ENCODE data around the gene WNT5A. TPM values are rescaled to one million over a fixed set of nuclear protein-coding genes. Genes with fewer than 3 reads are reported as not detected.
"Not testable (repeated sequence)": the region's sequence is repeated elsewhere in the genome, so short reads cannot be mapped to it uniquely, and the experiment has no call there.

The WNT5A gene
- polyA plus RNA-seq, 1 donor from 2014 or later, result 0.59 TPM

- Histone ChIP-seq H3K27ac (ENCODE audit: low read length) (no peak overlapping the region), H3K9ac (ENCODE audit: low read length) (no peak overlapping the region), H2AFZ (ENCODE audit: low read depth, low read length) (no peak overlapping the region), H3K4me2 (ENCODE audit: low read length) (no peak overlapping the region), H3K9me3 (ENCODE audit: low read length) (no peaks in the 10 kb centered on the region), H3K79me2 (replicated peaks; ENCODE audit: insufficient read depth, low read length) (no peaks in the 10 kb centered on the region), H3K4me3 (ENCODE audit: low read length) (no peak overlapping the region), H3K9me2 (ENCODE audit: insufficient read depth, low read length) (no peaks in the 10 kb centered on the region), H3K36me3 (ENCODE audit: insufficient read depth, low read length) (peaks cover 5% of the 10 kb centered on the region), H3K27me3 (ENCODE audit: insufficient read depth, low read depth, low read length) (no peaks in the 10 kb centered on the region), H3F3A (ENCODE audit: insufficient read depth, low read length, poor library complexity, severe bottlenecking) (no peaks in the 10 kb centered on the region), H4K20me1 (ENCODE audit: insufficient read depth) (no peaks in the 10 kb centered on the region)
- no peak for TF ChIP-seq EZH2 (IDR thresholded peaks at IDR 0.05; ENCODE audit: borderline replicate concordance, insufficient read depth, low read length, poor library complexity, severe bottlenecking)
- TF ChIP-seq RAD21 (conservative IDR thresholded peaks at IDR 0.05), result no peak
- no peak for TF ChIP-seq REST (IDR thresholded peaks at IDR 0.05; ENCODE audit: borderline replicate concordance)
- TF ChIP-seq TAF1 (IDR thresholded peaks at IDR 0.05; ENCODE audit: low read depth), result no peak
- no peak for TF ChIP-seq SMC3 (conservative IDR thresholded peaks at IDR 0.05; ENCODE audit: poor library complexity)
- TF ChIP-seq CTCF (IDR thresholded peaks at IDR 0.05; ENCODE audit: poor library complexity, severe bottlenecking), result no peak
- no peak for TF ChIP-seq EP300 (conservative IDR thresholded peaks at IDR 0.05; ENCODE audit: poor library complexity, severe bottlenecking)
- no peak for TF ChIP-seq POLR2AphosphoS5 (IDR thresholded peaks at IDR 0.05)
- TF ChIP-seq MXI1 (conservative IDR thresholded peaks at IDR 0.05; ENCODE audit: poor library complexity, severe bottlenecking), result no peak
Measured at GRCh38 chr3:55505776-55506175, 18.7 kb upstream of the WNT5A start.

- not testable (repeated sequence) for H3F3A ChIP-seq (ENCODE audit: insufficient read depth, low read length, poor library complexity, severe bottlenecking); H3K9me2 ChIP-seq (ENCODE audit: insufficient read depth, low read length); H4K20me1 ChIP-seq (ENCODE audit: insufficient read depth); H3K4me3 ChIP-seq (ENCODE audit: low read length); H3K4me2 ChIP-seq (ENCODE audit: low read length); H2AFZ ChIP-seq (ENCODE audit: low read depth, low read length); H3K27me3 ChIP-seq (ENCODE audit: insufficient read depth, low read depth, low read length); H3K27ac ChIP-seq (ENCODE audit: low read length); H3K9ac ChIP-seq (ENCODE audit: low read length); H3K9me3 ChIP-seq (ENCODE audit: low read length); H3K36me3 ChIP-seq (ENCODE audit: insufficient read depth, low read length); H3K79me2 ChIP-seq (replicated peaks; ENCODE audit: insufficient read depth, low read length)
- peak; percentile 26 for TF ChIP-seq SMC3 (conservative IDR thresholded peaks at IDR 0.05; ENCODE audit: poor library complexity)
- peak; percentile 34 for TF ChIP-seq CTCF (IDR thresholded peaks at IDR 0.05; ENCODE audit: poor library complexity, severe bottlenecking)
- TF ChIP-seq RAD21 (conservative IDR thresholded peaks at IDR 0.05), result peak; percentile 35
Measured at GRCh38 chr3:55505102-55505501, 18.0 kb upstream of the WNT5A start.
